SK-N-MC (cell line): ENCODE results near the gene INHBC.

Experiments used
- EZH2 ChIP-seq: fragments of 200-600 bp; sonication (generic); IDR thresholded peaks from one replicate; pipeline ENCODE4 v1.6.1; 2017; ENCODE audit warnings: antibody characterized with exemption
- FOXP2 ChIP-seq: optimal IDR thresholded peaks from 2 replicates; pipeline ENCODE3; 2011; ENCODE audit warnings: mild to moderate bottlenecking, moderate library complexity; ENCODE audit not compliant: insufficient read depth; ENCODE audit errors: extremely low read length, control extremely low read depth
- POLR2AphosphoS5 ChIP-seq: IDR thresholded peaks from 2 replicates; pipeline ENCODE4 v1.6.1; 2012; ENCODE audit warnings: mild to moderate bottlenecking, low read depth, low read length, borderline replicate concordance

DNA sequence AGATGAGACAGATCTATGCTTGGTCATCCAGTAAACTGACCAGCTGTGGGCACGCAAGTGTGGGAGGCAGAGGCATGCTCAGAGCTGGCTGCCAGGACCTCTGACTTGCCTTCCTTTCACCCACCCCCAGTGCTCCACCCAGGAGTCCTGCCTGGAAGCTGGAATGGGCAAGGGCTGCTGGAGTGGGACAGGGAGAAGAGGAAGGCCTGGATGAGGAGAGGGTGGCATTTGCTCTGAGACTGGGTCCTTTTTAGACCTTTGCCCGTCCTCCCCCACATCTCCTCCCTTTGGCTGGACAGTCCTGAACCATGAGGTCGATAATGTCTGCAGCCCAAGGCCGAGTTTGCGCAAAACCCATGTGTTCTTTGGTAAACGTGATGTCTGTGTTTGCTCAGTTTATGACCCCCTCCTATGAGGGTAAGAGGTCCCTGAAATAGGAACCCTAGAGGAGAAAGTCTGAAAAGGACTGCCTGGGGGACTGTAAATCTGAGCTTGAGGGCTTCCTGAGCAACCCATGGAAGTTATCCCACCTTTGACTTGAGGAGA is 16.7 kb downstream of the INHBC start:
- TF ChIP-seq EZH2 (no peak), POLR2AphosphoS5 (no peak), FOXP2 (no peak)
